Lower leg skin (tissue), 4 donors: ENCODE data around the gene RUNX2. TPM values are rescaled to one million over a fixed set of nuclear protein-coding genes. Genes with fewer than 3 reads are reported as not detected.

ENCODE experiments used
- DNase-seq, 2 donors: peaks; one replicate each; pipeline ENCODE4 v3.0.0-alpha.2; 2019; ENCODE audit warnings: low spot score in 2 of 2
- H3K4me3 ChIP-seq: fragments of 200-600 bp; sonication (generic); 2 replicates; pipeline ENCODE4 v1.5.1; 2017; ENCODE audit warnings: mild to moderate bottlenecking, low read depth; ENCODE audit not compliant: poor library complexity, severe bottlenecking
- CTCF ChIP-seq, 3 donors: fragments of 450-650 bp; IDR thresholded peaks; one replicate each; pipeline ENCODE4 v1.5.1; 2016; ENCODE audit warnings: antibody characterized with exemption in 3 of 3, mild to moderate bottlenecking in 3 of 3, moderate library complexity in 2 of 3
- POLR2A ChIP-seq, 2 donors: fragments of 450-650 bp; IDR thresholded peaks; one replicate each; pipeline ENCODE4 v1.6.1; 2016 to 2017; ENCODE audit warnings: antibody characterized with exemption in 2 of 2, mild to moderate bottlenecking in 1 of 2, moderate library complexity in 1 of 2
- WGBS, 2 donors: methylation state at CpG; one replicate each; pipeline ENCODE4 v1.1.5; 2018; 5-methylcytosine and 5-hydroxymethylcytosine counted together
- intact Hi-C: fragments of 100-400 bp; cut with DNase I; formaldehyde crosslinking; loops from one replicate; pipeline ENCODE4 v1.15.0; 2023; ENCODE audit warnings: low total_unique reads
- total RNA-seq, 4 donors: library from RNA; depleted of rRNA; stranded (reverse); fragments of >200 nt; gene quantifications; one replicate each; pipeline ENCODE4 v1.1.0, GENCODE V29; 2016

RUNX2 gene
- total RNA-seq, 4 donors from 2014 or later, result 1.8 to 4.8 (median 3.1) TPM

GRCh38 chr6:45630801-45631200, 302.7 kb downstream of the RUNX2 start:
- peak in 1 of 2 donors; percentile 52 for DNase-seq
- WGBS, 2 donors, result 61 to 72% methylated on average over 4 of the region's 4 CpGs
- no peak overlapping the region for H3K4me3 ChIP-seq
- TF ChIP-seq POLR2A (IDR thresholded peaks at IDR 0.05) (no peak), CTCF (IDR thresholded peaks at IDR 0.05) (no peak)
- intact Hi-C loops, result no loop called here

GRCh38 chr6:45631396-45631795, 303.3 kb downstream of the RUNX2 start:
- intact Hi-C loops, result no loop called here
- TF ChIP-seq POLR2A (IDR thresholded peaks at IDR 0.05) (no peak), CTCF (IDR thresholded peaks at IDR 0.05) (no peak)
- no peak overlapping the region for H3K4me3 ChIP-seq
- 80 to 81% methylated on average over 3 of the region's 3 CpGs for WGBS, 2 donors
- DNase-seq, result no peak

- TF ChIP-seq POLR2A (IDR thresholded peaks at IDR 0.05) (no peak), CTCF (IDR thresholded peaks at IDR 0.05) (no peak)
- intact Hi-C loops, result no loop called here
- WGBS, 2 donors, result 88 to 96% methylated on average over 6 of the region's 6 CpGs
- H3K4me3 ChIP-seq, result no peak overlapping the region
- DNase-seq, result no peak
Measured at GRCh38 chr6:45633272-45633908, 305.3 kb downstream of the RUNX2 start.

GRCh38 chr6:45634231-45634630, 306.1 kb downstream of the RUNX2 start:
- no peak overlapping the region for H3K4me3 ChIP-seq
- TF ChIP-seq CTCF (IDR thresholded peaks at IDR 0.05), result no peak
- no peak for TF ChIP-seq POLR2A (IDR thresholded peaks at IDR 0.05)
- no peak for DNase-seq
- WGBS, 2 donors, result 85% methylated on average over 4 of the region's 4 CpGs
- intact Hi-C loops, result no loop called here

- no peak for DNase-seq
- TF ChIP-seq CTCF (IDR thresholded peaks at IDR 0.05) (no peak), POLR2A (IDR thresholded peaks at IDR 0.05) (no peak)
- WGBS, 2 donors, result 61 to 70% methylated on average over 8 of the region's 8 CpGs
- H3K4me3 ChIP-seq, result no peak overlapping the region
- intact Hi-C loops, result no loop called here
Measured at GRCh38 chr6:45635284-45635867, 307.2 kb downstream of the RUNX2 start.

GRCh38 chr6:45637056-45637455, 308.9 kb downstream of the RUNX2 start:
- TF ChIP-seq CTCF (IDR thresholded peaks at IDR 0.05) (no peak), POLR2A (IDR thresholded peaks at IDR 0.05) (no peak)
- WGBS, 2 donors, result 92 to 96% methylated on average over 3 of the region's 3 CpGs
- no peak overlapping the region for H3K4me3 ChIP-seq
- intact Hi-C loops, result no loop called here
- no peak for DNase-seq
